ENCODE measurements around the gene MYL5.

Gene MYL5

DNA sequence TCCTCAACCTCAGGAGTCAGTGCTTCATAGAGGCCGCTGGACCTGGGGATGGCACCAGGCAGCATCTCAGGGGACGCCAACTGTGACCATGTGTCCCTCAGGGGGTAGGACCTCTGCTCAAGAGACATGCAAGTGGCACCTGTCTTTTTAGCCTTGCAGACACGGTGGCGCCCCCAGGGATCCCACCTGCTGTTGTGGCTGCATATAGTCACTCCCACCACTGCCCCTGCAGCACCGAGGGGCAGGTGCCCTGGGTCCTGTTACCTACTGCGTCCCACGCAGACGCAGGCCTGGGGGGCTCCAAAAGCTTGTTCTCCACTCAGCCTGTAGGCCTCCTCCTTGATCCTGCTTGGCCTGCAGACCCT, 2.5 kb downstream of the MYL5 start:
- no peak overlapping the region for H3K4me3 ChIP-seq (ENCODE audit: low read depth, low read length)
- TF ChIP-seq, protein P1, sequence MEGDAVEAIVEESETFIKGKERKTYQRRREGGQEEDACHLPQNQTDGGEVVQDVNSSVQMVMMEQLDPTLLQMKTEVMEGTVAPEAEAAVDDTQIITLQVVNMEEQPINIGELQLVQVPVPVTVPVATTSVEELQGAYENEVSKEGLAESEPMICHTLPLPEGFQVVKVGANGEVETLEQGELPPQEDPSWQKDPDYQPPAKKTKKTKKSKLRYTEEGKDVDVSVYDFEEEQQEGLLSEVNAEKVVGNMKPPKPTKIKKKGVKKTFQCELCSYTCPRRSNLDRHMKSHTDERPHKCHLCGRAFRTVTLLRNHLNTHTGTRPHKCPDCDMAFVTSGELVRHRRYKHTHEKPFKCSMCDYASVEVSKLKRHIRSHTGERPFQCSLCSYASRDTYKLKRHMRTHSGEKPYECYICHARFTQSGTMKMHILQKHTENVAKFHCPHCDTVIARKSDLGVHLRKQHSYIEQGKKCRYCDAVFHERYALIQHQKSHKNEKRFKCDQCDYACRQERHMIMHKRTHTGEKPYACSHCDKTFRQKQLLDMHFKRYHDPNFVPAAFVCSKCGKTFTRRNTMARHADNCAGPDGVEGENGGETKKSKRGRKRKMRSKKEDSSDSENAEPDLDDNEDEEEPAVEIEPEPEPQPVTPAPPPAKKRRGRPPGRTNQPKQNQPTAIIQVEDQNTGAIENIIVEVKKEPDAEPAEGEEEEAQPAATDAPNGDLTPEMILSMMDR (IDR thresholded peaks at IDR 0.05; ENCODE audit: control insufficient read depth, extremely low read depth, insufficient read depth): no peak
- no peak for DNase-seq (ENCODE audit: low read depth)

DNA sequence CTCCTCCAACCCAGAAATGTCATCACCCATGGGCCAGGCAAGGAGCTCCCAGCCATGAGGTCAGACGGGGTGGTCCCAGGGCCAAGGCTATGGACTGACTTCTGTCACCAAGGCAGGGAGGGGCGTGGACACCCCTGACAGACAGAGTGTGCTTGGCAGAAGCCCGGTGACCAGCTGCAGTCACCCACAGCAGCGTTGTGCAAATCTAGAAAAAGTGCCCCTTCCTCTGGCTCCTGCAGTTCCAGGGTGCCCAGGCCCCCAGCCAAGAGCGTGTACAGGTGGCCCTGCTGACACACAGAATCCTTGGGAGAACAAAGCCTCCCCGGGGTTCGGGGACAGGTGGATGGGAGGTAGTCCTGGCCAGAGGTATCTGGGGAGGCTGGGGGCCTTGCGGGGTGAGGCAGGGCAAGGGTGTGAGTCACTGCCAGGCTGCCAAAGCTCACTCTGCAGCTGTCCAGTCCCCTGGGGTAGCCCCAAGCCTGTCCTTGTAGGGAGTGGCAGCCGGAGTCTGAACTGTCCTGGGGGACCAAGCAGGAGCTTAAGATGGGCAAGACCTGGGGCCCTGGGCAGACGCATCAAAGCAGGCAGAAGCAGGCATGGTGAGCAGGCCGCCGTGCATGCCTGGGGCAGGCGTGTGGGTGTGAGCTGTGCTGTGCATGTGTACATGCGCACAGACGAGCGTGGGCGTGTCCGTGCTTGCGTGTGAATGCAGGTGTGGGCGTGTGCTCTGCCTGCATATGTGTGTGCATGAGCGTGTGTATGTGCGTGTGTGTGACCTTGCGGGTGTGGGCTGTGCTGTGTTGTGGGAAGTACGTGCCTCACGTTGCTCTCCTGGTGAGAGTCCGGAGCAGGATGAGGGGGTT, 3.3 kb downstream of the MYL5 start:
- TF ChIP-seq, protein P1 (IDR thresholded peaks at IDR 0.05; ENCODE audit: control insufficient read depth, extremely low read depth, insufficient read depth): no peak
- no peak overlapping the region for H3K4me3 ChIP-seq (ENCODE audit: low read depth, low read length)
- DNase-seq (ENCODE audit: low read depth): no peak

DNA sequence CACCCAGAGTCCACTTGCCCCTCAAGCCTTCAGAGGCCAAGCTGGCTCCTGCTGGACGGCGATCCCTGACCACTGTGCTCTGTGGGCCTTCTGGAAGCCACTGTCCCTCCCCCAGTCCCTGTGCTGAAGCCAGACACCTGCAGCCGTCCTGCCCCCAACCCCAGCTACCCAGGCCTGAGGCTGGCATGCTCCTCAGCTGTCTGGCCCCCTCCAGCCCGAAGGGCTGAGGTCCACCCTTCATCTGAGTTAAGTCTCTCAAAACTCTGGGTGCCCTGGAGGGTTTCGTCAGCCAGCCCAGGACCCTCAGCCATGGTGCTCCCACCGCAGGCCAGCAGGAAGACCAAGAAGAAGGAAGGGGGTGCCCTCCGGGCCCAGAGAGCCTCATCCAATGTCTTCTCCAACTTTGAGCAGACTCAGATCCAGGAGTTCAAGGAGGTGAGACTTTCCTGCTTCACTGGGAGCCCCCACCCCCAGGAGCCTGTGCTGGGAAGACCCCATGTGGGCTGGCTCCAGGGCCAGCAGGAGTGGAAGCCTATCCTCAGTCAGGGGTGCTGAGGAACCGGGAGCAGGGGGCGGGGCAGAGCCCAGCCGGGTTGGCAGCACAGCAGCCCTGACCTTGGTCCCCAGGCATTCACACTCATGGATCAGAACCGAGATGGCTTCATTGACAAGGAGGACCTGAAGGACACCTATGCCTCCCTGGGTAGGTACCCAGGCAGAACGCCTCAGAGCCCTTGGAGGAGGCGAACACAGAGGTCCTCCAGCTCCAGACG, 4.2 kb downstream of the MYL5 start:
- no peak overlapping the region for H3K4me3 ChIP-seq (ENCODE audit: low read depth, low read length)
- TF ChIP-seq, protein P1 (IDR thresholded peaks at IDR 0.05; ENCODE audit: control insufficient read depth, extremely low read depth, insufficient read depth): no peak
- no peak for DNase-seq (ENCODE audit: low read depth)

DNA sequence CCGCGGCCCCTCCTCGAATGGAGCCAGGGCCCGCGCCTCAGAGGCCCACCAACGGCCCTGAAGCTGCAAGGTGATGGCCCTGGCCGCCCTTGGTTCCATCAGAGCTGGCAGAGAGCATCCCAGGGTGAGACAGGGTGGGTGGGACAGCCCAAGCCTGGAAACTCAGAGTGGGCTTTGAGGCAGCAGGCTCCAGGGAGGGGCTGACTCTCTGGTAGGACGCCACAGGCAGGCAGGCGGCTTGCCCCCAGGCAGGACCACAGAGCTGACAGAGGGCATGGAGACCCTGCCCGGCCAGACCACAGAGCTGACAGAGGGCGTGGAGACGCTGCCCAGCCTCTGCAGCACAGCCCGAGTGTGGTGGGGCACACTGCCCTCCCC, 4.8 kb downstream of the MYL5 start:
- DNase-seq (ENCODE audit: low read depth): no peak
- no peak overlapping the region for H3K4me3 ChIP-seq (ENCODE audit: low read depth, low read length)
- TF ChIP-seq, protein P1 (IDR thresholded peaks at IDR 0.05; ENCODE audit: control insufficient read depth, extremely low read depth, insufficient read depth): no peak

DNA sequence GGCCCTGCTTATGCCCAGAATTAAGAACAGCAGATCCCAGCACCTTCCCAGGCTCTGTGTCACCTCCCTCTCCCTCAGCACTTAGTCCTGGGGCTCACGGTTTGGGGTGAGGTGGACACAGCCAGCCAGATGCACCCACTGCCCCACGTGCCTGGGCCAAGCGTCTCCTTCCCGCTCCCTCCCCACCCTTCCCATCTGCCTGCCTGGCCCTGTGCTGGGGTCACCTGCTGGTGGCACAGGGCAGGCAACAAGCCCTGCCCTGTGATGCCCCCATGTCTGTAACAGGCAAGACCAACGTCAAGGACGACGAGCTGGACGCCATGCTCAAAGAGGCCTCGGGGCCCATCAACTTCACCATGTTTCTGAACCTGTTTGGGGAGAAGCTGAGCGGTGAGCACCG, 5.3 kb downstream of the MYL5 start:
- TF ChIP-seq, protein P1 (IDR thresholded peaks at IDR 0.05; ENCODE audit: control insufficient read depth, extremely low read depth, insufficient read depth): no peak
- H3K4me3 ChIP-seq (ENCODE audit: low read depth, low read length): no peak overlapping the region
- DNase-seq (ENCODE audit: low read depth): no peak

DNA sequence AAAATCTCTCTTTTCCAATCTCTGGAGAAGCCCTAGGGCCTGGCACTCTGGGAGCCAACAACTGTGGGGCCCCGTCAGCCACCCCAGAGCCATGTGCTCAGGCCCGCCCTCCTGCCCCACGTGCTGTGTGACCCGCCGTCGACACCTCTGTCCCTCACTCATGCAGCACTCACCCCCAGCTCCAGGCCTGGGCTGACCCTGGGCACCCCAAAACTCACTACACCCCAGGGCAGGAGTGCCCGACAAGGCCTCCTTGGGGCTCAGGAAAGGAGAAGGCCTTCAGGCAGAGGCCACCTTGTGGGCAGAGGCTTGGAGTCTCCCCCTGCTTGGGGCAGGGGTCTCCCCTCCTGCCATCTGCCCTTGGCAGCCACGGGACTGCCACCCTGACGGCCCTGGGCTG, 5.7 kb downstream of the MYL5 start:
- no peak for DNase-seq (ENCODE audit: low read depth)
- no peak overlapping the region for H3K4me3 ChIP-seq (ENCODE audit: low read depth, low read length)
- TF ChIP-seq, protein P1 (IDR thresholded peaks at IDR 0.05; ENCODE audit: control insufficient read depth, extremely low read depth, insufficient read depth): no peak

Data from LNCaP clone FGC (cell line).